HG03097 (cell line): ENCODE data around the gene AP3S1.

ENCODE experiments used
- ATAC-seq: cut with Tn5 transposase; IDR thresholded peaks from one replicate; pipeline ENCODE4 v1.9.1; 2021; ENCODE audit not compliant: unreplicated experiment, low FRiP score

Gene AP3S1

GRCh38 chr5:115932991-115933390, 91.3 kb downstream of the AP3S1 start:
- ATAC-seq, result no peak

GRCh38 chr5:115934388-115934974, 92.7 kb downstream of the AP3S1 start:
- no peak for ATAC-seq

- ATAC-seq, result no peak
Measured at GRCh38 chr5:115936031-115936430, 94.3 kb downstream of the AP3S1 start.

GRCh38 chr5:115939059-115939458, 97.3 kb downstream of the AP3S1 start:
- no peak for ATAC-seq

- no peak for ATAC-seq
Measured at GRCh38 chr5:115940080-115940810, 98.5 kb downstream of the AP3S1 start.

GRCh38 chr5:115941051-115941675, 99.4 kb downstream of the AP3S1 start:
- no peak for ATAC-seq

GRCh38 chr5:115944501-115944900, 102.8 kb downstream of the AP3S1 start:
- ATAC-seq, result no peak

- ATAC-seq, result no peak
Measured at GRCh38 chr5:115946655-115947054, 104.9 kb downstream of the AP3S1 start.

GRCh38 chr5:115947260-115947659, 105.5 kb downstream of the AP3S1 start:
- no peak for ATAC-seq

GRCh38 chr5:115948091-115948534, 106.4 kb downstream of the AP3S1 start:
- ATAC-seq, result no peak

GRCh38 chr5:115949096-115949495, 107.4 kb downstream of the AP3S1 start:
- ATAC-seq, result no peak

GRCh38 chr5:115952588-115952987, 110.9 kb downstream of the AP3S1 start:
- ATAC-seq, result no peak

- ATAC-seq, result no peak
Measured at GRCh38 chr5:115954144-115954543, 112.4 kb downstream of the AP3S1 start.

GRCh38 chr5:115956957-115957356, 115.2 kb downstream of the AP3S1 start:
- no peak for ATAC-seq

- ATAC-seq, result no peak
Measured at GRCh38 chr5:115961381-115962238, 119.9 kb downstream of the AP3S1 start.

GRCh38 chr5:115962239-115962564, 120.5 kb downstream of the AP3S1 start, which contains the start of gene LVRN:
LVRN (plus strand) TSS chr5:115962475; CDS start chr5:115962618, 143 bp downstream.
- no peak for ATAC-seq

GRCh38 chr5:115962565-115963402, 121.0 kb downstream of the AP3S1 start:
- no peak for ATAC-seq

GRCh38 chr5:115963566-115963965, 121.8 kb downstream of the AP3S1 start:
- no peak for ATAC-seq
